K562 (cell line): ENCODE results near the gene PPP1R2B. TPM values are rescaled to one million over a fixed set of nuclear protein-coding genes. Genes with fewer than 3 reads are reported as not detected.

Experiments
- ATAC-seq: fragments of 200-7000 bp; cut with Tn5 transposase; 3 replicates; pipeline ENCODE4 v1.9.1; 2020; ENCODE audit warnings: moderate library complexity
- BruUV-seq: library from RNA; stranded (reverse); fragments of 400-500 nt; replicated peaks from 2 replicates; lab custom pipeline; 2021; lab: Mats Ljungman, UMichigan
- CTCF ChIA-PET: fragments of 300-600 bp; formaldehyde crosslinking; extraction: SDS; loops from one replicate; lab custom pipeline; 2021; ENCODE audit warnings: low intra/inter-chr PET ratio; lab: Yijun Ruan, JAX
- POLR2A ChIA-PET: fragments of 300-600, 350-650 bp; sonication (Branson Sonifier 250); formaldehyde crosslinking; extraction: SDS; loops from one replicate; lab custom pipeline; 2021; ENCODE audit warnings: antibody characterized with exemption, inconsistent platforms; lab: Yijun Ruan, JAX
- DNase-seq, 4 experiments: peaks; one replicate each; pipeline versions ENCODE4 v3.0.0 to v3.0.0-alpha.2; 2011 to 2018; ENCODE audit warnings: low spot score in 3 of 4, mixed read lengths in 3 of 4; ENCODE audit errors: extremely low read depth in 1 of 4
- FAIRE-seq: peaks from 2 replicates; lab custom pipeline; 2011; peaks lifted over from hg19 to GRCh38; lab: Jason Lieb, UNC
- H2AFZ ChIP-seq: 2 replicates; pipeline ENCODE4 v1.6.0; 2011; ENCODE audit warnings: low read depth, low read length, control low read depth, inconsistent platforms
- H3K27ac ChIP-seq: fragments of 200-600 bp; 3 replicates; pipeline ENCODE4 v1.8.0; 2011; ENCODE audit warnings: low read depth, mild to moderate bottlenecking, control low read depth, inconsistent platforms, low read length, moderate library complexity, mixed read lengths; ENCODE audit errors: extremely low read depth
- H3K27me3 ChIP-seq, 2 experiments: fragments of 300-600 bp in 1 of 2; 2 replicates in 1 of 2; 3 replicates in 1 of 2; pipeline versions ENCODE4 v1.6.0 to v1.8.0; 2011; ENCODE audit warnings: inconsistent platforms in 2 of 2, low read length in 2 of 2, mild to moderate bottlenecking in 1 of 2, mixed read lengths in 1 of 2, moderate library complexity in 1 of 2; ENCODE audit not compliant: control insufficient read depth in 2 of 2, insufficient read depth in 2 of 2
- H3K36me3 ChIP-seq: fragments of 300-600 bp; 3 replicates; pipeline ENCODE4 v1.8.0; 2011; ENCODE audit warnings: mild to moderate bottlenecking, low read length, inconsistent platforms; ENCODE audit not compliant: control insufficient read depth, insufficient read depth
- H3K4me1 ChIP-seq, 2 experiments: fragments of 200-600 bp in 1 of 2; replicated peaks in 1 of 2; 2 replicates in 1 of 2; 3 replicates in 1 of 2; pipeline versions ENCODE4 v1.5.1 to v1.8.0; 2011; ENCODE audit warnings: inconsistent platforms in 2 of 2, low read length in 2 of 2, mild to moderate bottlenecking in 1 of 2, mixed read lengths in 1 of 2, moderate library complexity in 1 of 2; ENCODE audit not compliant: control insufficient read depth in 2 of 2, insufficient read depth in 2 of 2
- H3K4me2 ChIP-seq: 2 replicates; pipeline ENCODE4 v1.6.1; 2011; ENCODE audit warnings: low read length, control low read depth, inconsistent platforms, mixed read lengths; ENCODE audit not compliant: insufficient read depth
- H3K4me3 ChIP-seq: fragments of 200-600 bp; sonication (generic), shearing (Covaris generic); 2 replicates; pipeline ENCODE4 v1.5.1; 2016; ENCODE audit warnings: control low read depth, inconsistent platforms
- H3K79me2 ChIP-seq: fragments of 200-600 bp; 3 replicates; pipeline ENCODE4 v1.8.0; 2011; ENCODE audit warnings: low read length, inconsistent platforms; ENCODE audit not compliant: control insufficient read depth, insufficient read depth
- H3K9ac ChIP-seq, 2 experiments: 2 replicates each; pipeline versions ENCODE4 v1.6.0 to v1.6.1; 2011; ENCODE audit warnings: low read depth in 2 of 2, low read length in 2 of 2, control low read depth in 1 of 2, inconsistent platforms in 1 of 2, mild to moderate bottlenecking in 1 of 2, mixed read lengths in 1 of 2; ENCODE audit not compliant: insufficient read depth in 1 of 2
- H3K9me1 ChIP-seq: one replicate; pipeline ENCODE4 v1.6.0; 2011; ENCODE audit warnings: inconsistent platforms, mild to moderate bottlenecking, low read length, moderate library complexity; ENCODE audit not compliant: control insufficient read depth, insufficient read depth
- H3K9me3 ChIP-seq: replicated peaks from 2 replicates; pipeline ENCODE4 v1.5.1; 2011; ENCODE audit warnings: low read depth, low read length, inconsistent platforms; ENCODE audit not compliant: control insufficient read depth, insufficient read depth
- H4K20me1 ChIP-seq: replicated peaks from 2 replicates; pipeline ENCODE4 v1.6.1; 2011; ENCODE audit warnings: low read length, inconsistent platforms, mixed read lengths; ENCODE audit not compliant: control insufficient read depth, insufficient read depth
- BRF1 ChIP-seq: IDR thresholded peaks from 3 replicates; pipeline ENCODE4 v1.6.1; 2011; ENCODE audit warnings: borderline replicate concordance, mild to moderate bottlenecking; ENCODE audit not compliant: insufficient read length; ENCODE audit errors: extremely low read depth
- CBFA2T2 ChIP-seq: fragments of 450-650 bp; conservative IDR thresholded peaks from 2 replicates; pipeline ENCODE4 v1.6.1; 2017; ENCODE audit warnings: mild to moderate bottlenecking
- GATAD2B ChIP-seq: fragments of 450-650 bp; IDR thresholded peaks from 2 replicates; pipeline ENCODE4 v1.6.1; 2017; ENCODE audit warnings: mild to moderate bottlenecking, borderline replicate concordance
- MAFF ChIP-seq: IDR thresholded peaks from 2 replicates; pipeline ENCODE4 v1.6.1; 2012; ENCODE audit warnings: low read length, improper control_type of control experiment
- MYC ChIP-seq, 2 experiments: fragments of 250-450 bp in 1 of 2; sonication (Bioruptor Pico) in 1 of 2; IDR thresholded peaks; 2 replicates each; pipeline versions ENCODE4 v1.5.1 to v1.6.1; 2012 to 2021; ENCODE audit warnings: low read depth in 2 of 2, borderline replicate concordance in 1 of 2, improper control_type of control experiment in 1 of 2, low read length in 1 of 2, mild to moderate bottlenecking in 1 of 2, moderate library complexity in 1 of 2
- NFRKB ChIP-seq: fragments of 450-650 bp; IDR thresholded peaks from 2 replicates; pipeline ENCODE4 v1.6.1; 2016; ENCODE audit warnings: low read depth
- POLR3G ChIP-seq: IDR thresholded peaks from 2 replicates; pipeline ENCODE4 v1.6.1; 2011; ENCODE audit not compliant: insufficient read length, insufficient replicate concordance; ENCODE audit errors: extremely low read depth
- SMARCE1 ChIP-seq: fragments of 450-650 bp; IDR thresholded peaks from 2 replicates; pipeline ENCODE4 v1.7.1; 2016; ENCODE audit warnings: mild to moderate bottlenecking
- ZSCAN29 ChIP-seq: fragments of 450-650 bp; IDR thresholded peaks from 2 replicates; pipeline ENCODE4 v1.6.1; 2017
- WGBS: fragments of 100-300 bp; shearing (Covaris generic); methylation state at CpG from one replicate; pipeline ENCODE4 v1.1.6; 2016; ENCODE audit warnings: low coverage, mixed read lengths; ENCODE audit not compliant: insufficient coverage; ENCODE audit errors: missing lambda C conversion rate; 5-methylcytosine and 5-hydroxymethylcytosine counted together
- in situ Hi-C: fragments of 300-500 bp; cut with MboI; formaldehyde crosslinking; loops from 4 replicates; pipeline ENCODE4 v1.15.0; 2018; ENCODE audit warnings: inconsistent platforms, mixed read lengths
- intact Hi-C: fragments of 100-400 bp; cut with micrococcal nuclease; formaldehyde crosslinking; loops from 2 replicates; pipeline ENCODE4 v1.14.2; 2022
- polyA plus RNA-seq, 8 experiments: library from polyadenylated mRNA; depleted of rRNA in 4 of 8; stranded (reverse) in 5 of 8; unstranded in 3 of 8; fragments of >200 nt; fragmentation: Nextera tagmentation in 2 of 8; fragmentation: Illumina TruSeq in 1 of 8; extraction: Ambion mirVana in 2 of 8; extraction: Trizol in 1 of 8; gene quantifications; 2 replicates each; pipeline versions ENCODE4 v1.2.1 to v1.2.3, GENCODE V29; 2011 to 2014; ENCODE audit warnings: inconsistent platforms in 1 of 8, missing spikeins in 1 of 8
- total RNA-seq, 7 experiments: library from RNA; depleted of rRNA in 6 of 7; stranded (reverse); fragments of >200 nt in 6 of 7; fragmentation: Illumina TruSeq in 2 of 7; extraction: Trizol in 2 of 7; gene quantifications; 2 replicates each; pipeline versions ENCODE4 v1.2.1 to v1.2.3, GENCODE V29; 2011 to 2021; ENCODE audit warnings: low replicate concordance in 1 of 7
- TF ChIP-seq, protein P1 (sequence below): fragments of 450-650 bp; IDR thresholded peaks from 2 replicates; pipeline ENCODE4 v1.6.1; 2017; ENCODE audit warnings: antibody characterized with exemption
- TF ChIP-seq, protein P2 (sequence below): fragments of 450-650 bp; IDR thresholded peaks from 2 replicates; pipeline ENCODE4 v1.6.1; 2016; ENCODE audit warnings: antibody characterized with exemption

Gene PPP1R2B
- total and polyA plus RNA-seq, 9 of the 15 experiments (the other 6 are each of a cell fraction or from before 2014, with no cell fraction given), result 0.06 to 0.11 TPM; not detected in 7

DNA sequence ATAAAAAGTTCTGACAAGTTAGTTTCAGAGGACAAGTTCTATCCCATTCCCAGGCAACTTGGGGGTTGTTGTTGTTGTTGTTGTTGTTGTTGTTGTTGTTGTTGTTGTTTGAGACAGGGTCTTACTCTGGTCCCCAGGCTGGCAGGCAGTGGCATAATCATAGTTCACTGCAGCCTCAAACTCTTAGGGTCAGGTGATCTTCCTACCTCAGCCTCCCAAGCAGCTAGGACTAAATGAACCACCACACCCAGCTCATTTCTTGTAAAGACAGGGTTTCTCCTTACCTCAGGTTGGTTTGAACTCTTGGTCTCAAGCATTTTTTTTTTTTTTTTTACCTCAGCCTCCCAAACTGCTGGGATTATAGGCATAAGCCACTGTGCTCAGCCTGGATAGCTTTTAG is 15.3 kb downstream of the PPP1R2B start:
- POLR2A ChIA-PET, result no interaction called here
- no peaks in the 10 kb centered on the region for H3K4me1 ChIP-seq
- H3K4me3 ChIP-seq, result no peak overlapping the region
- no peaks in the 10 kb centered on the region for H3K27me3 ChIP-seq
- no peak overlapping the region for H2AFZ ChIP-seq
- no peaks in the 10 kb centered on the region for H3K36me3 ChIP-seq
- BruUV-seq, result no TSS peak
- no peaks in the 10 kb centered on the region for H3K9me3 ChIP-seq
- H3K9ac ChIP-seq, result no peak overlapping the region
- in situ Hi-C loops (no loop called here), intact Hi-C loops (no loop called here)
- CTCF ChIA-PET, result no interaction called here
- H4K20me1 ChIP-seq, result no peaks in the 10 kb centered on the region
- no peak overlapping the region for H3K27ac ChIP-seq
- FAIRE-seq (no peak), DNase-seq (no peak), ATAC-seq (no peak)
- TF ChIP-seq, protein P1, sequence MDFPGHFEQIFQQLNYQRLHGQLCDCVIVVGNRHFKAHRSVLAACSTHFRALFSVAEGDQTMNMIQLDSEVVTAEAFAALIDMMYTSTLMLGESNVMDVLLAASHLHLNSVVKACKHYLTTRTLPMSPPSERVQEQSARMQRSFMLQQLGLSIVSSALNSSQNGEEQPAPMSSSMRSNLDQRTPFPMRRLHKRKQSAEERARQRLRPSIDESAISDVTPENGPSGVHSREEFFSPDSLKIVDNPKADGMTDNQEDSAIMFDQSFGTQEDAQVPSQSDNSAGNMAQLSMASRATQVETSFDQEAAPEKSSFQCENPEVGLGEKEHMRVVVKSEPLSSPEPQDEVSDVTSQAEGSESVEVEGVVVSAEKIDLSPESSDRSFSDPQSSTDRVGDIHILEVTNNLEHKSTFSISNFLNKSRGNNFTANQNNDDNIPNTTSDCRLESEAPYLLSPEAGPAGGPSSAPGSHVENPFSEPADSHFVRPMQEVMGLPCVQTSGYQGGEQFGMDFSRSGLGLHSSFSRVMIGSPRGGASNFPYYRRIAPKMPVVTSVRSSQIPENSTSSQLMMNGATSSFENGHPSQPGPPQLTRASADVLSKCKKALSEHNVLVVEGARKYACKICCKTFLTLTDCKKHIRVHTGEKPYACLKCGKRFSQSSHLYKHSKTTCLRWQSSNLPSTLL, result no peak
- TF ChIP-seq BRF1, result no peak
- no peaks in the 10 kb centered on the region for H3K79me2 ChIP-seq
- H3K9me1 ChIP-seq, result no peaks in the 10 kb centered on the region
- no peak overlapping the region for H3K4me2 ChIP-seq

DNA sequence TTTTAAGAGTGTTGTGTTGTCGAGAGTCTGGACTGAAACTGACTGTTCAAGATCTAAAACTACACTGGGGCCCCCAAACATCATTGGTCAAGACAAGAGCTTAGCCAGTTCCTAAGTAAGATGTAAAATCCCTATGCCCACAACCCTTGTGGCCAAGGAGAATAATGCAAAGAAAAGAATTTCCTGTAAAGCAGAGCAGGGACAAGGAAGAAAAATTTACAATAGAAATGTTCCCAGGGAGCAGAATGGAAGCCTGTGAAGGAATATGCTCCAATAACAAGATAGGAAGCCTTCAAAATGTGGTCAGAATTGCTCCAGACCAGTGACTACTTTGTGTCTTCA is 20.4 kb downstream of the PPP1R2B start:
- Histone ChIP-seq H3K36me3 (no peaks in the 10 kb centered on the region), H4K20me1 (no peaks in the 10 kb centered on the region), H3K4me2 (no peak overlapping the region), H3K9ac (no peak overlapping the region), H2AFZ (no peak overlapping the region), H3K27ac (no peak overlapping the region), H3K4me1 (no peaks in the 10 kb centered on the region), H3K79me2 (no peaks in the 10 kb centered on the region), H3K27me3 (no peaks in the 10 kb centered on the region), H3K9me1 (no peaks in the 10 kb centered on the region), H3K4me3 (no peak overlapping the region), H3K9me3 (no peaks in the 10 kb centered on the region)
- DNase-seq (no peak), ATAC-seq (no peak), FAIRE-seq (no peak)
- in situ Hi-C loops, result no loop called here
- BruUV-seq, result no TSS peak
- CTCF ChIA-PET, result no interaction called here
- WGBS, result 0% methylated on average over 1 of the region's 1 CpG
- POLR2A ChIA-PET, result no interaction called here
- intact Hi-C loops, result no loop called here
- no peak for TF ChIP-seq POLR3G
- no peak for TF ChIP-seq NFRKB
- no peak for TF ChIP-seq GATAD2B
- no peak for TF ChIP-seq ZSCAN29
- TF ChIP-seq CBFA2T2, result no peak
- no peak for TF ChIP-seq MYC (IDR thresholded peaks at IDR 0.05; ENCODE audit: low read depth, low read length)
- no peak for TF ChIP-seq MYC (CRISPR knock-in tag; IDR thresholded peaks at IDR 0.05; ENCODE audit: borderline replicate concordance, low read depth)
- TF ChIP-seq MAFF, result no peak
- TF ChIP-seq, protein P2, sequence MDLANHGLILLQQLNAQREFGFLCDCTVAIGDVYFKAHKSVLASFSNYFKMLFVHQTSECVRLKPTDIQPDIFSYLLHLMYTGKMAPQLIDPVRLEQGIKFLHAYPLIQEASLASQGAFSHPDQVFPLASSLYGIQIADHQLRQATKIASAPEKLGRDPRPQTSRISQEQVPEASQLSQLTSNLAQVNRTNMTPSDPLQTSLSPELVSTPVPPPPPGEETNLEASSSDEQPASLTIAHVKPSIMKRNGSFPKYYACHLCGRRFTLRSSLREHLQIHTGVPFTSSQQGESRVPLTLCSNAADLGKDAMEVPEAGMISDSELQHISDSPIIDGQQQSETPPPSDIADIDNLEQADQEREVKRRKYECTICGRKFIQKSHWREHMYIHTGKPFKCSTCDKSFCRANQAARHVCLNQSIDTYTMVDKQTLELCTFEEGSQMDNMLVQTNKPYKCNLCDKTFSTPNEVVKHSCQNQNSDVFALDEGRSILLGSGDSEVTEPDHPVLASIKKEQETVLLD, result no peak
- no peak for TF ChIP-seq SMARCE1
